CD4-positive, alpha-beta T cell treated with Interleukin-12 subunit alpha and Interleukin-12 subunit beta, for 1 hour (primary cell): ENCODE results near the gene OR6S1.
"Not testable (repeated sequence)": the region's sequence is repeated elsewhere in the genome, so short reads cannot be mapped to it uniquely, and the experiment has no call there.

Experiments
- DNase-seq: peaks from one replicate; pipeline ENCODE4 v3.0.0-alpha.2; 2020

OR6S1 gene

DNA sequence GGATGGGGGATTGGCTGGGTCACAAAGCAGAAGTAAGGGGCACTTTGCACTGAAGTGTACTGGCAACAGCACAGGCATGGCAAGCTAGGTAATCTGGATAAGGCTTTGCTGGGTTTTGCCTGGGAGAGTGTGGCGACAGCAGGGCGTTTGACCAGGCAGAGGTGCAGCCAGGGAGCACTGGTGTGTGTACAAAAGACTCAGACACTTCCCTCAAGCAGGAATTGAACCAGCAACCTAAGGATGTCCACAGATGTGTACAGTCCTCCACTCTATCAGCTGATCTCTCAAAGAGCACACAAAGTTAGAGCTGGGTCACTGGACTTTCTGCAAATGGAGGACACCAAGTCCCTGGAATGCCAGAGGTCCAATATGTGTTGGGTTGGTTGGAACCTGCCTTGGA, 27.5 kb upstream of the OR6S1 start:
- DNase-seq, result no peak

DNA sequence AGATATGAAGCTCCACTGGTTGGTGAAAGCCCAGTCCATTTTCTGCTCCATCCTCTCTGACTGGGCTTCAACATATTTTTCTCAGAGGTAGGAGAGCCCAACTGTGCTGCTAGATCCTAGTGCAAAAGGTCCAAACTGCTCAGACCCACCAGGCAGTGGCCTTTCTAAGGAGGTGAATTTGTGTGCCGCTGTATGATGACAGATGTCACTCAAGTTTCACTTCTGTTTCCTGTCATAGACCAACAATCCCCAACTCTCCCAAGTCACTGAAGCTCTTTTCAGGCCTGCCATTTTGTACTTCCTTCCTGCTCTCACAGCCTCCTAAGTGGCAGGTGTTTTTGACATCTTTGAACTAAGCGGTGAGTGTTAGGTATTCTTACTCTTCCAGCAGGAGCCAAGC, 26.5 kb upstream of the OR6S1 start:
- no peak for DNase-seq

DNA sequence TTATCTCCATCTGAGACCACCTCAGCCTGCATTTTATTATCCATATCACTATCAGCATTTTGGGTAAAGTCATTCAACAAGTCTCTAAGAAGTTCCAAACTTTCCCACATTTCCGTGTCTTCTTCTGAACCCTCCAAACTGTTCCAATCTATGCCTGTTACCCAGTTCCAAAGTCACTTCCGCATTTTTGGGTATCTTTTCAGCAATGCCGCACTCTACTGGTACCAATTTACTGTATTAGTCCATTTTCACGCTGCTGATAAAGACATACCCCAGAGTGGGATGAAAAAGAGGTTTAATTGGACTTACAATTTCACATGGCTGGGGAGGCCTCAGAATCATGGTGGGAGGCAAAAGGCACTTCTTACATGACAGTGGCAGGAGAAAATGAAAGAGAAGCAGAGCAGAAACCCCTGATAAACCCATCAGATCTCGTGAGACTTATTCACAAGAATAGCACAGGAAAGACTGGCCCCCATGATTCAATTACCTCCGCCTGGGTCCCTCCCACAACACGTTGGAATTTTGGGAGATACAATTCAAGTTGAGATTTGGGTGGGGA, 25.0 kb upstream of the OR6S1 start:
- DNase-seq, result not testable (repeated sequence)

DNA sequence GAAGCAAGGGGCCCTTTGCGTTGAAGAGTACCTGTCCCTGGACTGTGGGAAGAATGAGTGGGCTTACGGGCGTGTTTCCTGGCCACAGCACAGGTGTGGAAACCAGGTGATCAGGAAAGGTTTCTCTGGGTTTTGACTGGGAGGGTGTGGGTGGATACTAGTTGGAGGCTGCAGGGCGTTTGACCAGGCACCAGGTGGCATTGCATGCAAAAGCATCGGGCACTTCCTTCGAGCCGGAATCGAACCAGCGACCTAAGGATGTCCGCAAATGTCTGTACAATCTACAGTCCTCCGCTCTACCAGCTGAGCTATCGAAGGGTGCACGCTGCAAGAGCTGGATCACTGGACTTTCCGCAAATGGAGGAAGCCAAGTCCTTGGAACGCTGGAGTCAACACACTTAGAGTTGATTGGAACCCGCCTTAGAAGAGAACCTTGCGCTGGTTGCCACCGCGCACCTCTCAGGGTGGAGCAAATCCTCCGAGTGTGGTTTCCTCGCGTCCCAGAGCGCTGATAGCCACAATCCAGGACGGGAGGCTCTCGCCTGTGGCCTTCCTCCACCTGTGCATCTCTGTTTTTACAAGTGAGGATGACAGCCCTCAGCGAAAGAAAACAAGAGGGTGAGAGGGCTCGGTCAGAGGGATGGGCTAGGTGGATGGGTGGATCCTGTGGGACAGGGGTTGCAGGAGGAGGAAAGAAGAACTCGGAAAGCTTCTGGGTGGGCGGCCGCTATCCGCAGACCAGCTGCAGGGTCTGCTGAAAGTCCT, 21.7 kb upstream of the OR6S1 start:
- DNase-seq, result peak; percentile 89

DNA sequence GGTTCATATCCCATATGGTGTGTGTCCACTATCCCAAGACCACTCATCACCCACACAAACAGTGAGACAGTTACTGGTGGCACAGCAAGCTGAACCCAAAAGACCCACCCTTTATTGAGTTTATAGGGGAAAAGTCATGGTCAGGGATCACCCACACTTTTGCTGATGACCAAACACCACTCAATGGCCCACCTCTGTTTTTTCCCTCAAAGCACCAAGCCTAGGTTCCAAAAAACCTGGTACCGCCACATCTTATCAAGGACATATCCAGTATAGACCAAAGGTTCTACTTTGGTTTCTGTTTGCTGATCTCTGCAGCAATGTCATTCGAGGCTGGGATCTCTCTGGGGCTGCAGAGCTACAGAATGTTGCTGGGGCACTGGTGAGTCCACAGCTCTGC, 19.7 kb upstream of the OR6S1 start:
- no peak for DNase-seq

DNA sequence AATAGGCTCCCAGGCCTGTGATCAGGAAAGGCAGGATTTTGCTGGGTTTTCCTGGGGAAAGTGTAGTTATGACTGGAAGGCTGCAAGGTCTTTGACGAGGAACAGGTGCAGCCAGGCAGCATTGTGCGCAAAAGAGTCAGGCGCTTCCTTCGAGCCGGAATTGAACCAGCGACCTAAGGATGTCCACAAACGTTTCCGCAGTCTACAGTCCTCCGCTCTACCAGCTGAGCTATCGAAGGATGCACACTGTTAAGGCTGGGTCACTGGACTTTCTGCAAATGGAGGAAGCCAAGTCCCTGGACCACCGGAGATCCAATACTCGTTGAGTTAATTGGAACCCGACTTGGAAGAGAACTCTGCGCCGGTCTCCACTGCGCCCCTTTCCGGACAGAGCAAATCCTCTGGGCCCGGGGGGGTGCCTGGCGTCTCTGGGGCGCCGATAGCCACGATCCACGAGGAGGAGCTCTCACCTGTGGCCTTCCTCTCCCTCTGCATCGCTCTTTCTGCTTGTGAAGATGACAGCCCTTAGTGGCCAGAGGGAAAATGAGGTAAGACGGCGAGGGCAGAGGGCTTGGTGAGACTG, 18.4 kb upstream of the OR6S1 start:
- no peak for DNase-seq

DNA sequence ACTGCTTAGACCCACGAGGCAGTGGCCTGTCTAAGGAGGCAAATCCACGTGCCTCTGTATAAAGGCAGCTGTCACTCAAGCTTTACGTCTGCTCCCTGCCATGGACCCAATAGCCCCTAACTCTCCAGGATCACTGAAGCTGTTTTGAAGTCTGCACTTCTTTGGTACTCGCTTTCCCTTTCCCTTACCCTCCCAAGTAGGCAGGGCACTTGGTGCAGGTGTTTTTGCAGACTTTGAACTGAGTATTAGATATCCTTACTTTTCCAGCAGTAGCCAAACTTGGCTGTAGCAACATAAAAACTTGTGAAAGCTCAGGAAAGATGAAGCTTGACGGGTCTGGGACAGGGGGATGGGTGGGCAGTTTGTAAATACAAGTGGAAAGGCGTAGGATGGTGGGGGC, 17.8 kb upstream of the OR6S1 start:
- DNase-seq, result no peak

DNA sequence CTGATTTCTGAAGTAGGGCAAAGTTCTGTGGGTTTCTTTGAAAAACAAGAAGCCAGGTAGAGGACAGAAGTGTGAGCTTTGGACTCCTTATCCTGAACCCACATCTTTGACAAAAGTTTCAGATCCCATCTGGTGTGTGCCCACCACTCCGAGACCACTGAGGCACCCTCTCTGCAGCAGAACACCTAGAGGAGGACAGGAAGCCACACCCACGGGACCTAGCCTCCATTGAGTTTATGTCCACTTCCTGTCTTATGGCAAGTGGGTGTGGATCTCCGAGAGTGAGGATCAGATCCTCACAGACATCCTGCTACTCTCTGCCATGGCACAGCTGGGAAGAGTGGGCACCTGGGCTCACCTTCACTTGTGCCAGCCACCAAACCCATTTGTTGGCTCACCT, 16.8 kb upstream of the OR6S1 start:
- DNase-seq, result no peak

DNA sequence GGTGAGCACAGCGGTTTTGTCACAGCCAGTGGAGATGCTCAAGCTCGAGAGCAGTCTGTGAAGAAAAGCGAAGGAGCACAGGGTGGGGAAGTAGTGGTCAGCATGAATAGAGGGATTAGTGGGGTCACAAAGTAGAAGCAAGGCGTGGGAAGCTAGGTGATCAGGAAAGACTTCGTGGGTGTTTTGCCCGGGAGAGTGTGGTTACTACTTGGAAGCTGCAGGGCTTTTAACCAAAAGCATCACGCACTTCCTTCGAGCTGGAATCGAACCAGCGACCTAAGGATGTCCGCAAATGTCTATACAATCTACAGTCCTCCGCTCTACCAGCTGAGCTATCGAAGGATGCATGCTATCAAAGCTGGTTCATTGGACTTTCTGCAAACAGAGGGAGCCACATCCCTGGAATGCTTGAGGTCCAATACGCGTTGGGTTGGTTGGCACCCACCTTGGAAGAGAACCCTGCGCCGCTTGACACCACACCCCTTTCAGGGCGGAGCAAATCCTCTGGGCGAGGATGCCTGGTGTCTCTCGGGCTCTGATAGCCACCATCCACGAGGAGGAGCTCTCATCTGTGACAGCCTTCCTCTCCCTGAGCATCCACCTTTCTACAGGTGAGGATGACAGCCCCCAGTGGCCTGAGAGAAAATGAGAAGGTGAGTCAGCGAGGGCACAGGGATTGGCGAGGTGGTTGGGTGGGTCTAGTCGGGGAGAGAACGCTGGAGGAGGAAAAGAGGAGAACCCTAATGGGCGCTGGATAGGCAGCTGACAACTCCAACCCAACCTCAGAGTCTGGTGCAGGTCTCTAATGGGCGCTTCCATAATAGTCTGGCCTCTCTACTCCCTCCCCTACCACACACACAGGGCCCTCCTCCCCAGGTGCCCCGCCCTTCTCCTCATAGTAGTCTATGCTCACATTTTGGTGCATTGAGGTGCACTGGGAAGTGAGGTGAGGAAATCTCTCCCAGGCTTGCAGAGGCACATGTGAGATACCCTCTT, 16.0 kb upstream of the OR6S1 start:
- DNase-seq, result peak; percentile 33

DNA sequence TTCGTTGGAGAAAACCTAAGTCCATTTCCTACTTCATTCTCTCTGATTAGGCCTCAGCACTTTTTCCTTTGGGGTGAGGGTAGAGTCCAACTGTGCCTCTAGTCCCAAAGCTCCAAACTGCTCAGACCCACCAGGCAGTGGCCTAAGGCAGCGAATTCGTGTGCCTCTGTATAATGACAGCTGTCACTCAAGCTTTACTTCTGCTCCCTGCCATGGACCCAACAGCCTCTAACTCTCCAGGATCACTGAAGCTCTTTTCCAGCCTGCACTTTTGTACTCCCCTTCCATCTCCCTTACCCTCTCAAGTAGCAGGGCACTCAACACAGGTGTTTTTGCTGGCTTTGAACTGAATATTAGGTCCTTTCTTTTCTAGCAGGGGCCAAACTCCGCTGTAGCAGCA, 14.8 kb upstream of the OR6S1 start:
- DNase-seq, result no peak

DNA sequence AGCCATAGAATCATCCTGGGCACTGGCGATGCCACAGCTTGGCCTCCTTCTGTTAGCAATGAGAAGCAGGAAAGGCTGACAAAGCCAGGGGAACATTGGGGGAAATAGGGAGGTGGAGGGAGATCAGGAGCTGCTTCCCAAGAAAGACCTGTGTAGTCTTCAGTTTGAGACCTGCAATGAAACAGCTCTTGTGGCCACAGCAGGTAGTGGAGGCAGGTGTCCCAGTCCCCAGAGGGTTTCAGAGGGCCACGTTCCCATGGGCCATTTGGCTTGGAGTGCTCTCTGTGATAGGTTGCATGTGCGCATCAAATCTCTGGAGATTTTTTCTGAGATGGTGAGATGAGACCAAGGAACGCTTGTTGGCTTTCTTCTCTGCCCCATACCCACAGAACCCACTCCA, 14.4 kb upstream of the OR6S1 start:
- no peak for DNase-seq

DNA sequence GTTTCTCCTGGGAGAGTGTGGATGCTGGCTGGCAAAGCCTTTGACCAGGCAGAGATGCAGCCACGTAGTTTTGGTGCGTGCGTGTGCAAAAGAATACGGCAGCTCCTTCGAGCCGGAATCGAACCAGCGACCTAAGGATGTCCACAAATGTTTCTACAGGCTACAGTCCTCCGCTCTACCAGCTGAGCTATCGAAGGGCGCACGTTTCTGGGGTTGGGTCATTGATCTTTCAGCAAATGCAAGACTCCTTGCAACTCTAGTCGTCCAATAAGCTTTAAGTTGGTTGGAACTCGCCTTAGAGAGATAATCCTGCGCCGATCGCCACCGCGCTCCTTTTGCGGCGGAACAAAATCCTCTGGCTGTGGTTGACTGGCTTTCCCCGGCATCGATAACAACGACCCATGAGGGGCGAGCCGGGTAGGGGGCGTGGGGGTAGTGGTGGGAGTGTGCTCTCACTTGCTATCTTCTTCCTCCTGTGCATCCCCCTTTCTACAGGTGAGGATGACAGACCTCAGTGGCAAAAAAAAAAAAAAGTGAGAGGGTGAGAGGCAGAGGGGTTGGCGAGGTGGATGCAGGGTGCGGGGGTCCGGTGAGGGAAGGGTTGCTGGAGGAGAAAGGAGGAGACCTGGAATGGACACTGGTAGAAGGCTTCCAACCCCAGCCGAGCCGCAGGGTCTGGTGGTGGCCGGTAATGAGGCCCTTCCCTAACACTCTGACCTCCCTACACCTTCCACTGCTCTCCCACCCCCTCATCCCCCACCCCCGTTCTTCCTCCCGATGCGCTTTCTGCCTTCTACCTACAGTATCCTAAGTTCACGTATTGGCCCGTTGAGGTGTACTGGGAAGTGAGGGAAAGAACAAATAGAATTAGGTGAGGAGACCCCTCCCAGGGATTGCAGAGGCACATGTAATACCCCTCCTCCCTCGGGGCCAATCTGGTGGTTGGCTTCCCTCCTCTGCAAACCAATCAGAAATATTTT, 11.8 kb upstream of the OR6S1 start:
- peak; percentile 43 for DNase-seq

DNA sequence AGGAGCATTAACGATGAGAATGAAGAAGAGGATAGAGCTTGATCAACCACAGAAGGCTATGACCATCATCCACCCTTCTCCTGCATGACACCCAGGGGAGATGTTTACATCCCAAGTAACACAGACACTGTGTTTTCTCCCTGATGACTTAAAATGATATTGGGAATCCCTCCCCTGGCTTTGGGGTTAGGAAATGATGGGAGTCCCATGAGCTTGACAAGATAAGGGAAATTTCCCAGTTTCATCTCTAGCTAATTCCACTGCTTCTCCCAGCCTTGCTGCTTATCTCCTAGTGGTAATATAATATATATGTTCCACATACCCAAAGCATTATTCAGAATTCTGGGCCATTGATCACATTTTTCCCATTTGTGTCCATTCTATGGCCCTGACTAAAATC, 4.0 kb upstream of the OR6S1 start:
- no peak for DNase-seq

DNA sequence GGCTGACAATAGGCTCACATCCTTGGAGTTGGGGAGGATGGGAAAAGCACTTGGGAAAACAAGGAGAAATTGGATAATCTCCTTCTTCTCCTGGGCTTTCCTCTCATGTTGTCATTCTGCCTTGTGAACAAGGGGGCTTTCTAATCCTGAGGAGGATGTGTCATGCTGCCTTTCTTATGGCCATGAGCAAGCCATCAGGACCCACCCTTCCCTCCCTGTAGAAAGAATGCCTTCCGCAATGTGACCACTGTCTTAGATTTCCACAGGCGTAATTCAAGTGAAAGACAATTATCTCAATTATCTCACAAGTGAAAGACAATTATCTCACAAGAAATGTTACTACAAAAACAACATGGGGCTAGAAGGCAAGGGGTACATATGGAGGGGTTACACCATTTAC, 3.0 kb upstream of the OR6S1 start:
- no peak for DNase-seq

DNA sequence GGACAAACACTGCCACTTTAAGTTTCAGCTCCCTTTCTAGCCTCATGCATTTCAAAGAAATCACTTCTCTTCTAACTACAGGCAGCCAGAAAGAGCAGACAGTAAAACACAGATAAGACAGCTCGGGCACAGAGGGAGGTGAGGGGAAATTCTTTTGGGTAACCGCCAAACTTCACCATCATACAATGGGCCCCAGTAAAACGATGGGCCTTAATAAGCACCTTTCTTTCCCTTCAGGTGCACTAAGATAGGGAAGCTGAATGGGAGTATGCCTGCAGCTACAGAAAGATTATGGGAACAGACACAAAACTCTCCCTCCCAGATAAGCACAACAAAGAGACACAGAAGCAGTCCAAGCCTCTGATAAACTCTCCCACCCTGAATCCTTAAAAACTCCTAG, 1.3 kb upstream of the OR6S1 start:
- DNase-seq, result not testable (repeated sequence)

DNA sequence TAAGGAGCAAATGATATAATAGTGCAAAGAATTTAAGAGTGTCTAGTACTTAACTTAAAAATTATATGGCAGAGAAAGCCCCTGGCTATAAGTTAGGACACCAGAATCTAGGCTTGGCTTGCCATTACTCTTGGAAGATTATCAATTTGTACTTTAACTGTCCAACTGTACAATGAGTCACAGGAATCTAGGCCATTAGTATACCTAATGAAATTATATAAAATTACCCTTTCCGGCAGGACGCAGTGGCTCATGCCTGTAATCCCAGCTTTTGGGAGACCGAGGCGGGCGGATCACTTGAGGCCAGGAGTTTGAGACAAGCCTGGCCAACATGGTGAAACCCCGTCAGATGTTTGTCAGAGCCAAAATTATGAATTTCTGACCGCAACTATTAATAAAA, 691 bp upstream of the OR6S1 start:
- no peak for DNase-seq

DNA sequence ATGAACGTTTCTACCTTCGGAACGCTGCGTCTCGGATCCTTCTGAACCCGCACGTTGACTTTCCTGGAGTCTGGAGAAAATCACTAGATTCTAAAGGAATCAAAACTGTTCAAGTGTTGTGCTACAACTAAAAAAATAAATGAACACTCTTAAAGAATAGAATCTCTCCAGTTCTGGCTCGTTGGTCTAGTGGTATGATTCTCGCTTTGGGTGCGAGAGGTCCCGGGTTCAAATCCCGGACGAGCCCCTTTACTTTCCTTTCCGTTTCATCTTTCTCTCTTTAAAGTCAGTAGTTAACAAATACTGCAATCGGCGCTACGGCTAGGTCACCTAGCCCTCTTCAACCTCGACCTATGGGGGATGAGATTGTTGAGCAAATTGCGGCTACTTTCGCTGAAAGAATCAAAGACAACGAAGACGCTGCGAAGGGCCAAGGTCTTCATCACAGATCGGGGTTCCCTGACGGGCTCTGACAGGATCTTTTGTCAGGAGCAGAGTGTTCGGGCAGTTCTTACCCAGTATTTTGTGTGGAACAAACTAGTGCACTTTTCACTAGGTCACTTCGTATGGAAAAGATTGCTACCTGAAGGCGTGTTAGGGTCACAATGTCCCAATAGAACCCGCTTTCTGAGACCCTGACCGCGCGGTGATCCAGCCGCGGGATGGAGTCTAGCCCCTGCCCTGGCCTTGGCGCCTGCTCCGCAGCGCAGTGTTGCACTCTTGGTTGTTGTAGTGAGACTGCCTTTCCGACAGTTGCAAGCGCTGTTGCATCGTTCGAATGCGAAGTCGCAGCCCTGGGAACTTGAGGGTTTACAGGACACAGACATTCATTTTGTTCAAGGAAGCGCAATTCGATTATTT, 8.4 kb downstream of the OR6S1 start:
- DNase-seq, result peak; percentile 83

DNA sequence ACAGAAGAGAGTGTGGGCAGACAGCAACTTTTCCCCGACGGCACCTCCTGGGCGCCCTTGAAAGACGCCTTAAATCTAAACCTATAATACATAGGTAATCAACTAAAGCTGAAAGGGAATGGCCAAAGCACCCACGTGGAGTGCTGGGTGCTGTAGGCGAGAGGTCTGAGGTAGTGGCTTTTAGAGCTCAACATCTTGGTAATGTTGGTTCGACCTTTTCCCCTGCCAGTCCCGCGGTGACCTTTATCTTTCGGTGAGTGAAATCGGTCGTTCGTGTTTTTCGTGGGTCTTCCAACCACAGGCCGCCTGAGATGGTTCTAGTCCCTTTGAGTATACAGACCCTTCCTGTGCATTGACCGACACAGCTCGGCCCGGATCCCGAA, 9.1 kb downstream of the OR6S1 start:
- DNase-seq, result no peak

DNA sequence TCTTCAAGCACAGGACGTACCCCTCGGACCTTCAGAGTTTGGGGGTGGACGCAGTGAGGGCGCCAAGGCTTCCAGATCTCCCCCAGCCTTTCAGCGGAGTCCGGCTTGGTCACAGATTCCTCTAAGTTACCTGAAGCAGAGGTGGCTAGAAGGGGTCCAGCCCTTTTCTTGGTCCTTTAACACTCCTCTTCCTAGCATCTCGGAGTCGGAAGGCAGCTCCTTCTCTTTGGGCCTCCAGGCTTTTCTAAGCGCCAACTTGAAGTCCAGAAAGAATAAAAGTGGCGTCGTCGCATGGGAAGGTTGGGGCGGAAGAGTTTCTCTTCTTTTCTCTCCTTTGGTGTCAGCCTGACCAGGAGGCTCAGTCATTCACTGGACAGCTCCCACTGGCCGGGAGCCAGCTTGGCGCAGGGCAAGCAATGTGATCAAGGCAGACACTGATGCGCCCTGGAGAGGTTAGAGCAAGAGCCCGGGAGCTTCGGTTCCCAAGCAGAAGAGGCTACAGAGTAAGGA, 9.6 kb downstream of the OR6S1 start:
- DNase-seq, result no peak

DNA sequence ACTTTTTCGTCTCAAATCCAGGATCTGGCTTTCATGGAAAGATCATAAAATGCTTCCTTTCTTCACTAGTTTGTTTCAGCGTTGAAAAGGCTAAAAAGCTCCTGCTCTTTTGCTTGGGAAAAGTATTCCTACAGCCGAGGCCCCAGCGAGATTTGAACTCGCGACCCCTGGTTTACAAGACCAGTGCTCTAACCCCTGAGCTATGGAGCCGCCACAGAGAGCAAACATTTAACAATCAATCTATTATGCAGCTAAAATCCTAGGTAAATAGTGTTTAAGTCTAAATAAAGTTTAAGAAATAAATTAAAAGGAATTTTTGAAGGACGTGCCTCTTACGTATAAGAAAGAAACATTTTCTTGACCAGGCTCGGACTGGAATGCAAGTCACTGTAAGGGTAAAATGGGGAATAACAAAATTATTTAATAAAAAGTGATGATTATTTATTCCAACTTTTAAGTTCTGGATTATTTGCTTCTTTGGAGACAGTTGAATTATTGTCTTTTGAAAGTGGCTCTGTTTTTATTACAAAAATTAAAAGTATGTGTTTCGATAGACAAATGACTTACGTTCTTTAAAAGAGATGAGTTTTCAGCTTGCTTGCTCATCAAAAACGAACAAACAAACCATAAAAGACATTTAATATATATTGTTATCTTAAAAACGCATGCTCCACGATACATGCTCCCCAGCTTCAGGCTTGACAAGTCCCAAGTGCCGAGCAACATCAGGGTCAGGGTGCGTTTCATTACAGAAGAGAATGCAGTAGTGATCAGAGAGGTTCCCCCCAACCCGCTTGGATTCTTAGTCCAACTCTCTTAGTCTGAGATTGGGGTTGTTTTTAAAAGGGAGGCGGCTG, 10.2 kb downstream of the OR6S1 start:
- peak; percentile 74 for DNase-seq
